Mesenchymal stem cell (in vitro differentiated cells and primary cell): ENCODE measurements around the gene FAM83B.

Source experiments
- DNase-seq: peaks from one replicate; pipeline ENCODE4 v3.0.0-alpha.2; 2013
- H2AFZ ChIP-seq: one replicate; pipeline ENCODE4 v1.6.1; 2013; ENCODE audit warnings: low read depth, mild to moderate bottlenecking, control low read depth, inconsistent platforms, low read length, moderate library complexity
- H2AK5ac ChIP-seq: 2 replicates; pipeline ENCODE4 v1.6.1; 2013; ENCODE audit warnings: low read length, moderate library complexity, mild to moderate bottlenecking, inconsistent platforms; ENCODE audit not compliant: severe bottlenecking
- H2BK120ac ChIP-seq: one replicate; pipeline ENCODE4 v1.6.1; 2013; ENCODE audit warnings: low read depth, mild to moderate bottlenecking, inconsistent platforms, low read length, moderate library complexity
- H2BK12ac ChIP-seq, 2 experiments: one replicate each; pipeline ENCODE4 v1.6.1; 2013; ENCODE audit warnings: inconsistent platforms in 2 of 2, low read length in 2 of 2, mild to moderate bottlenecking in 2 of 2, moderate library complexity in 2 of 2, control low read depth in 1 of 2
- H2BK15ac ChIP-seq: one replicate; pipeline ENCODE4 v1.6.1; 2013; ENCODE audit warnings: mild to moderate bottlenecking, low read depth, inconsistent platforms; ENCODE audit not compliant: poor library complexity, severe bottlenecking
- H2BK5ac ChIP-seq: 2 replicates; pipeline ENCODE4 v1.6.1; 2013; ENCODE audit warnings: low read depth, mild to moderate bottlenecking, low read length, control low read depth, inconsistent platforms; ENCODE audit not compliant: poor library complexity, severe bottlenecking
- H3K14ac ChIP-seq, 2 experiments: one replicate each; pipeline ENCODE4 v1.6.1; 2013; ENCODE audit warnings: inconsistent platforms in 2 of 2, low read length in 2 of 2, control low read depth in 1 of 2, mild to moderate bottlenecking in 1 of 2, moderate library complexity in 1 of 2
- H3K18ac ChIP-seq, 2 experiments: one replicate each; pipeline ENCODE4 v1.6.1; 2013; ENCODE audit warnings: inconsistent platforms in 2 of 2, low read length in 2 of 2, control low read depth in 1 of 2, low read depth in 1 of 2, mild to moderate bottlenecking in 1 of 2
- H3K23ac ChIP-seq, 2 experiments: one replicate each; pipeline ENCODE4 v1.6.1; 2013; ENCODE audit warnings: inconsistent platforms in 2 of 2, low read length in 2 of 2, mild to moderate bottlenecking in 2 of 2, moderate library complexity in 2 of 2, control low read depth in 1 of 2
- H3K27ac ChIP-seq: 2 replicates; pipeline ENCODE4 v1.5.1; 2013; ENCODE audit warnings: mild to moderate bottlenecking, moderate library complexity, low read length, control low read depth, inconsistent platforms; ENCODE audit not compliant: poor library complexity, severe bottlenecking
- H3K27me3 ChIP-seq, 2 experiments: 2 replicates each; pipeline versions ENCODE4 v1.6.1 to v1.7.0; 2013; ENCODE audit warnings: low read length in 2 of 2, mild to moderate bottlenecking in 2 of 2, moderate library complexity in 2 of 2, control low read depth in 1 of 2, inconsistent platforms in 1 of 2; ENCODE audit not compliant: control insufficient read depth in 1 of 2, insufficient read depth in 1 of 2
- H3K36me3 ChIP-seq, 2 experiments: 2 replicates each; pipeline versions ENCODE4 v1.6.1 to v1.7.0; 2013; ENCODE audit warnings: low read length in 2 of 2, control low read depth in 1 of 2, inconsistent platforms in 1 of 2, low read depth in 1 of 2, mild to moderate bottlenecking in 1 of 2; ENCODE audit not compliant: insufficient read depth in 2 of 2, control insufficient read depth in 1 of 2
- H3K4ac ChIP-seq, 2 experiments: one replicate each; pipeline ENCODE4 v1.6.1; 2013; ENCODE audit warnings: inconsistent platforms in 2 of 2, low read length in 2 of 2, mild to moderate bottlenecking in 2 of 2, moderate library complexity in 2 of 2, control low read depth in 1 of 2, low read depth in 1 of 2
- H3K4me1 ChIP-seq: 2 replicates; pipeline ENCODE4 v1.6.1; 2013; ENCODE audit warnings: low read depth, low read length, control low read depth; ENCODE audit not compliant: control insufficient read depth, insufficient read depth
- H3K4me2 ChIP-seq: 2 replicates; pipeline ENCODE4 v1.6.1; 2013; ENCODE audit warnings: low read length, mild to moderate bottlenecking, inconsistent platforms; ENCODE audit not compliant: poor library complexity, severe bottlenecking
- H3K4me3 ChIP-seq, 2 experiments: 2 replicates each; pipeline versions ENCODE4 v1.5.1 to v1.7.0; 2013; ENCODE audit warnings: low read length in 2 of 2, mild to moderate bottlenecking in 2 of 2, control low read depth in 1 of 2, low read depth in 1 of 2; ENCODE audit not compliant: insufficient read depth in 1 of 2
- H3K79me1 ChIP-seq: replicated peaks from 2 replicates; pipeline ENCODE4 v1.6.1; 2013; ENCODE audit warnings: mild to moderate bottlenecking, control low read depth, low read length, inconsistent platforms; ENCODE audit not compliant: poor library complexity, severe bottlenecking
- H3K9ac ChIP-seq: 2 replicates; pipeline ENCODE4 v1.7.0; 2013; ENCODE audit warnings: mild to moderate bottlenecking, low read length, moderate library complexity
- H3K9me3 ChIP-seq: 2 replicates; pipeline ENCODE4 v1.7.0; 2013; ENCODE audit warnings: mild to moderate bottlenecking, low read length; ENCODE audit not compliant: control insufficient read depth
- H4K8ac ChIP-seq: one replicate; pipeline ENCODE4 v1.6.1; 2013; ENCODE audit warnings: inconsistent platforms, mild to moderate bottlenecking, low read length, moderate library complexity
- H4K91ac ChIP-seq: one replicate; pipeline ENCODE4 v1.6.1; 2013; ENCODE audit warnings: mild to moderate bottlenecking, low read length, inconsistent platforms
- WGBS: methylation state at CpG from one replicate; pipeline ENCODE4 v1.1.7; 2013; ENCODE audit warnings: mixed read lengths; 5-methylcytosine and 5-hydroxymethylcytosine counted together

FAM83B gene

DNA sequence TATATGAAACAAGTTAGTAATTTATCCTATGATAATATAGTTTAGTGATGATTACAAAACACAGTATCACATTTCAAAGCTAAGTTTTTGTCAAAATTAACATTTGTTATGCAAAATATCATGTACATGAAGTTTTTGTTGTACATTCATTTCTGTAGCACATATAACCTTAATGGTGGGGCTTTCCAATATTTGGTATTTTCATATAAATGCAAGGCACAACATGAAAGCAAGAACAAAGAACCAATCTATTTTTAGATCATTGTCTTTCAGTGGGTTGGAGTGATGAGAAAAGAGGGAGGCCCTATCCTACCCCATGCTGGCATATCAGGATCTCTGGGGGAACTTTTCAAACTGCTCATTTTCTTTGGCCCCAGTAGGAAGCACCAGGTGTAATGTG is 53.4 kb downstream of the FAM83B start:
- Histone ChIP-seq H2BK5ac (no peak overlapping the region), H3K9me3 (no peaks in the 10 kb centered on the region), H3K36me3 (no peaks in the 10 kb centered on the region), H3K23ac (no peak overlapping the region), H4K8ac (no peak overlapping the region), H3K27ac (no peak overlapping the region), H2BK15ac (no peak overlapping the region), H2BK12ac (no peak overlapping the region), H3K18ac (no peak overlapping the region), H3K4me3 (no peak overlapping the region), H4K91ac (no peak overlapping the region), H2AK5ac (no peak overlapping the region), H3K4ac (no peak overlapping the region), H2BK120ac (no peak overlapping the region), H3K9ac (no peak overlapping the region), H3K14ac (no peak overlapping the region), H3K79me1 (no peaks in the 10 kb centered on the region), H2AFZ (no peak overlapping the region), H3K4me2 (no peak overlapping the region), H3K27me3 (no peaks in the 10 kb centered on the region), H3K4me1 (no peaks in the 10 kb centered on the region)
- no peak for DNase-seq

GRCh38 chr6:54900666-54901065 is 54.1 kb downstream of the FAM83B start:
- Histone ChIP-seq H3K9me3 (no peaks in the 10 kb centered on the region), H3K27ac (no peak overlapping the region), H4K91ac (no peak overlapping the region), H3K4me1 (no peaks in the 10 kb centered on the region), H3K23ac (no peak overlapping the region), H2BK12ac (no peak overlapping the region), H2BK15ac (no peak overlapping the region), H3K79me1 (no peaks in the 10 kb centered on the region), H3K36me3 (no peaks in the 10 kb centered on the region), H3K14ac (no peak overlapping the region), H4K8ac (no peak overlapping the region), H2AK5ac (no peak overlapping the region), H3K27me3 (no peaks in the 10 kb centered on the region), H3K4me2 (no peak overlapping the region), H3K4me3 (no peak overlapping the region), H3K9ac (no peak overlapping the region), H3K4ac (no peak overlapping the region), H2BK120ac (no peak overlapping the region), H2BK5ac (no peak overlapping the region), H3K18ac (no peak overlapping the region), H2AFZ (no peak overlapping the region)
- WGBS = no CpG with 5 or more reads among the region's 2 CpGs
- no peak for DNase-seq

DNA sequence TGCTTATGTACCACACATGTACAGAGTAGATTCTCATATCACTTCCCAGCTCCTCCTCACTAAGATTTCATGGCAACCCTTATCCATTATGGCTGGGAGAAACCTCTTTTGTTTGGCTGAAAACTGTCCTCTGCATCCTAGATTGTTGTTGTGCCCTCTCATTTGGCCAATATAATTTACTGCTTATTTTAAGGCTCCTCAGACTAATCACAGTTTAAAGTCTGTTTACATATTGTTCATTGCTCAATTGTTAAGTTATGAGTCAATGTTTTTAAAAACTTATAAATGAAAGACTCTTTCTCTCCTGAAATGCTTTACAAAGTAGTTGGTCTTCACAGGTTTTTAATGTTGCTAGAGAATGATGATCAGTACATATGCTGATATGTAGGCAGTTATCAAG is 57.3 kb downstream of the FAM83B start:
- Histone ChIP-seq H3K4me1 (no peaks in the 10 kb centered on the region), H3K4me2 (no peak overlapping the region), H3K79me1 (no peaks in the 10 kb centered on the region), H3K36me3 (no peaks in the 10 kb centered on the region), H2BK15ac (no peak overlapping the region), H3K27ac (no peak overlapping the region), H3K4me3 (no peak overlapping the region), H2AK5ac (no peak overlapping the region), H2BK5ac (no peak overlapping the region), H3K27me3 (no peaks in the 10 kb centered on the region), H3K4ac (no peak overlapping the region), H3K14ac (no peak overlapping the region), H4K91ac (no peak overlapping the region), H2AFZ (no peak overlapping the region), H4K8ac (no peak overlapping the region), H2BK120ac (no peak overlapping the region), H3K18ac (no peak overlapping the region), H3K23ac (no peak overlapping the region), H3K9ac (no peak overlapping the region), H3K9me3 (no peaks in the 10 kb centered on the region), H2BK12ac (no peak overlapping the region)
- DNase-seq = no peak

DNA sequence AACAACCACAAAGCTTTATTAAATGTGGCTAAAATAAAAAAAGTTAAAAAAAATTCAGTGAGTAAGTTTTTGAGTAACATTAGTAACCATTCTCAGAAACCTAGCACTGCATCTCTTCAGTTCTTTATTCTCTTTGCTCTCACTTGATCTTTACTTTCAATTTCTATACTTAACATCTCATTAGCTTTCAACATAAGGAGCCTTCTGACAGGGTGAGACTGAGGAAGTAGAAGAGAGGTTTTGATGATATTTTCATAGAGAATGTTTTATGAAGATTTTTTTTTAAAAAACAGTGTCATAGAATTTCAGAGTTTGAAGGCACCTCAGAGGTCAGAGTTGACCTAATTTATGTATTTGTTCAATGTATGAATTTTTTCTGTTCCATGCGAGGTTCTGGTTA is 60.8 kb downstream of the FAM83B start:
- no peak overlapping the region for H2AK5ac ChIP-seq
- H2BK12ac ChIP-seq = no peak overlapping the region

More for the DNA sequence above, 60.8 kb downstream of the FAM83B start:
- Histone ChIP-seq H3K4me1 (peaks cover 1% of the 10 kb centered on the region), H3K27ac (no peak overlapping the region), H3K27me3 (no peaks in the 10 kb centered on the region), H3K79me1 (no peaks in the 10 kb centered on the region), H3K14ac (no peak overlapping the region), H3K23ac (no peak overlapping the region), H3K9ac (no peak overlapping the region), H4K8ac (no peak overlapping the region), H3K4ac (no peak overlapping the region), H2AFZ (no peak overlapping the region), H2BK120ac (no peak overlapping the region), H3K36me3 (no peaks in the 10 kb centered on the region), H2BK15ac (no peak overlapping the region), H3K4me3 (no peak overlapping the region), H3K4me2 (no peak overlapping the region), H3K9me3 (no peaks in the 10 kb centered on the region), H2BK5ac (no peak overlapping the region), H4K91ac (no peak overlapping the region), H3K18ac (no peak overlapping the region)
- 100% methylated on average over 1 of the region's 1 CpG for WGBS
- DNase-seq = no peak
